ENCODE measurements around the gene PLA2G2E.

- TF ChIP-seq CTCF (IDR thresholded peaks at IDR 0.05 in 8 of 11, conservative IDR thresholded peaks at IDR 0.05 in 3 of 11) (no peak), POLR2A (IDR thresholded peaks at IDR 0.05) (no peak)
Observed at GRCh38 chr1:19957779-19958178, 34.4 kb upstream of the PLA2G2E start.

Measured in spleen (tissue), 7 donors.